SK-N-MC (cell line): ENCODE results near the gene RFFL.

Experiments used
- EZH2 ChIP-seq: fragments of 200-600 bp; sonication (generic); IDR thresholded peaks from one replicate; pipeline ENCODE4 v1.6.1; 2017; ENCODE audit warnings: antibody characterized with exemption
- FOXP2 ChIP-seq: optimal IDR thresholded peaks from 2 replicates; pipeline ENCODE3; 2011; ENCODE audit warnings: mild to moderate bottlenecking, moderate library complexity; ENCODE audit not compliant: insufficient read depth; ENCODE audit errors: extremely low read length, control extremely low read depth
- POLR2AphosphoS5 ChIP-seq: IDR thresholded peaks from 2 replicates; pipeline ENCODE4 v1.6.1; 2012; ENCODE audit warnings: mild to moderate bottlenecking, low read depth, low read length, borderline replicate concordance

DNA sequence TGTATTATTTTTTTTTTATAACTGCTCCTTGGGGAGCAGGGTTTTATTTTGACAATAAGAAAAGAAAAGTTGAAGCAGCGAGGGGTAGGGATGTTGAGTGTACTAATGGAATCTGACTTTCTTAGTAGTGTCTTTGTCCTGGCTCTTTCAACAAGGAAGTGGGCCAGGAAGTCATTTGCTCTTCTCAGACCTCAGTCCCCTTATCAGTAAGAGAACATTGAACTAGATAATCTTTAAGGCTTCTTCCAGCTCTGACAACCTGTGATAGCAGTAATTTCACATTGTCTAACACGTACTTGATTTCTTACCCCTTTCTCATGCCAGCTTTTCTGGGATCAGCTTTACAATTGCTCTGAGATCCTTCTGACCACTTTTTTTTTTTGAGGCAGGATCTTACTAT lies 74.9 kb downstream of the RFFL start:
- TF ChIP-seq POLR2AphosphoS5 = no peak
- no peak for TF ChIP-seq EZH2
- no peak for TF ChIP-seq FOXP2
